ENCODE measurements around the gene MYH6.
"Not testable (repeated sequence)": the region's sequence is repeated elsewhere in the genome, so short reads cannot be mapped to it uniquely, and the experiment has no call there.

MYH6 gene

DNA sequence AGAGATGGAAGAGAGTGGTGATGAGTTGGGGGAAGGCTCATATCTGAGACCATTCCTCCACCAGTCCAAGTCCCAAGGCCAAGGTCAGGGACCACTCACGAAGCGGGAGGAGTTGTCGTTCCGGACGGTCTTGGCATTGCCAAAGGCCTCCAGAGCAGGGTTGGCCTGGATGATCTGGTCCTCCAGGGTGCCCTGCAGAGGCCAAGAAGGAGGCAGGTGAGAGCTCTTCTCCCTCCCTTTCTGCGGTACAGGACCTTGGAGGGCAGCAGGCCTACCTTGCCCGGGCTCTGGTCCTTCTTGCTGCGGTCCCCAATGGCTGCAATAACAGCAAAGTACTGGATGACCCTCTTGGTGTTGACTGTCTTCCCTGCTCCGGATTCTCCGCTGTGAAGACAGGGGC is 23.4 kb upstream of the MYH6 start:
- no peak for DNase-seq (ENCODE audit: low read depth)
- TF ChIP-seq, protein P1, sequence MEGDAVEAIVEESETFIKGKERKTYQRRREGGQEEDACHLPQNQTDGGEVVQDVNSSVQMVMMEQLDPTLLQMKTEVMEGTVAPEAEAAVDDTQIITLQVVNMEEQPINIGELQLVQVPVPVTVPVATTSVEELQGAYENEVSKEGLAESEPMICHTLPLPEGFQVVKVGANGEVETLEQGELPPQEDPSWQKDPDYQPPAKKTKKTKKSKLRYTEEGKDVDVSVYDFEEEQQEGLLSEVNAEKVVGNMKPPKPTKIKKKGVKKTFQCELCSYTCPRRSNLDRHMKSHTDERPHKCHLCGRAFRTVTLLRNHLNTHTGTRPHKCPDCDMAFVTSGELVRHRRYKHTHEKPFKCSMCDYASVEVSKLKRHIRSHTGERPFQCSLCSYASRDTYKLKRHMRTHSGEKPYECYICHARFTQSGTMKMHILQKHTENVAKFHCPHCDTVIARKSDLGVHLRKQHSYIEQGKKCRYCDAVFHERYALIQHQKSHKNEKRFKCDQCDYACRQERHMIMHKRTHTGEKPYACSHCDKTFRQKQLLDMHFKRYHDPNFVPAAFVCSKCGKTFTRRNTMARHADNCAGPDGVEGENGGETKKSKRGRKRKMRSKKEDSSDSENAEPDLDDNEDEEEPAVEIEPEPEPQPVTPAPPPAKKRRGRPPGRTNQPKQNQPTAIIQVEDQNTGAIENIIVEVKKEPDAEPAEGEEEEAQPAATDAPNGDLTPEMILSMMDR (IDR thresholded peaks at IDR 0.05; ENCODE audit: insufficient read depth, low read depth, low read length, missing control alignments), result no peak
- no peak overlapping the region for H3K4me3 ChIP-seq (ENCODE audit: low read length)

DNA sequence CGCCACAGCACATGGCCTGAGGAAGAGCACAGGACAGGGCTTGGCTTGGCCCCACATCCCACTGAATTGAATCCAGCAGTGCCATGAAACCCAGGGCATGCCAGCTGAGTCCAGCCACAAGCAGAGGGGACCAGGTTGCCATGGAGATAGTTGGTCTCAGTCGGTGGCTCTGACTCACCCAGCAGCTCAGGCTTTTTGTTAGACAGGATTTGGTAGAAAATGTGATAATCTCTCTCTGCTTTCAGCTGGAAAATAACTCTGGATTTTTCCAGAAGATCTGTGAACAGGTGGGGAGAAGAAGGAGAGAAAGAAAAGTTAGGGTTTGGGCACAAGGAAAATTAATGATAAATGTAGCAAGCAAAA is 22.6 kb upstream of the MYH6 start:
- TF ChIP-seq, protein P1 (IDR thresholded peaks at IDR 0.05; ENCODE audit: insufficient read depth, low read depth, low read length, missing control alignments), result no peak
- no peak for DNase-seq (ENCODE audit: low read depth)
- H3K4me3 ChIP-seq (ENCODE audit: low read length), result no peak overlapping the region

DNA sequence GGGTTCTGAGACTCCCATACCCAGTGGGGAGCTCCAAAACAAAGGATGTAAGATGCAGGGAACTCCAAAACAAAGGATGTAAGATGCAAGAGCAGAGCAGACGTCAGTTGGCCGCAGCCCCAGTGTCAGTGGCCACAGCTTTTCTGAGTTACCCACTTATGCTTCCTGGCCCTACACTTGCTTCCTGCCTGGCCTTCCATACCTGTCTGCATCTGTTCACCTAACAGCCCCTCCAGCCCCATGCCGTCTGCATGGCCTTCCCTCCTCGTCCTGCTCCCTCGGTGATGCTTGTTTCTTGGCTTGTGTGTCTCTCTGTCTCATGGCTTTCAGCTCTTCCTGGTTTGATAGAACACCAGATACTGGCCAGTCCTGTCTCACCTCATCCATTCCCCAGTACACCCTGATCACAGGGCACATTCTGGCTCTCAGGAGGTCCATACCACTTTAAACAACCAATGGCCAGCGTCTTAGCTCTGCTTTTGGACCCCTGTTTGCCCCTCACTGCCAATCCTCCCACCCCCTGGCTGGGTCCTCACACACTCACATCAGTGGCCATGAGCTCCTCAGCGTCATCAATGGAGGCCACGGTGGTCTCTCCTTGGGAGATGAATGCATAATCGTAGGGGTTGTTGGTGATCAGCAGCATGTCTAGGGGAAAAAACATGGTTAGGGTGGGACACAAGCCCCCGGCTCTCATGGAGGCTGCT is 22.1 kb upstream of the MYH6 start:
- TF ChIP-seq, protein P1 (IDR thresholded peaks at IDR 0.05; ENCODE audit: insufficient read depth, low read depth, low read length, missing control alignments), result no peak
- no peak for DNase-seq (ENCODE audit: low read depth)
- no peak overlapping the region for H3K4me3 ChIP-seq (ENCODE audit: low read length)

DNA sequence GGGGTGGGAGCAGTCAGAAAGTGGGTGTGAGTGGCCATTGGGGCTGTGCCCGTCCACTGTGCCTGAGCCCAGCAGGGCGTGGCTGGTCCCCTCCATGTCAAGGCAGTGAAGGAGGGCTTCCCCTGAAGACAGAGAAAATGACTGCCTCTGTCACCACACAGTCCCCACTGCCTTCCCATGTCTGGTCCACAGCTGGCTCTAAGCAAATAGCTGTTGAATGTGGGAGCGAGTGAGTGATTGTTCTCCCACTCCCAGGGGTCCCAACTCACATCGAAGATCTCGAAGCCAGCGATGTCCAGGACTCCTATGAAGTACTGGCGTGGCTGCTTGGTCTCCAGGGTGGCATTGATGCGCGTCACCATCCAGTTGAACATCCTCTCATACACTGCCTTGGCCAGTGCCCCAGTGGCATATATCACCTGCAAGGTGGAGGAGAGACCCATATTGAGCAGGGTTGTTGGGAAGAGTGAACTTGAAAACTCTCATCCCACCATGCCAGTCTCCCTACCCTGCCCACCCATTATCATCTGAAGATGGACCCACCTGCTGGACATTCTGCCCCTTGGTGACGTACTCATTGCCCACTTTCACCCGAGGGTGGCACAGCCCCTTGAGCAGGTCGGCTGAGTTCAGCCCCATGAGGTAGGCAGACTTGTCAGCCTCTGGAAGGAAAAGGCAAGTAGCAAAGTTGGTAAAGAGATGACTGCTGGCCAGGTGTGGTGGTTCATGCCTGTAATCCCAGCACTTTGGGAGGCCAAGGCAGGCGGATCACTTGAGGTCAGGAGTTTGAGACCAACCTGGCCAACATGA is 20.8 kb upstream of the MYH6 start:
- no peak for DNase-seq (ENCODE audit: low read depth)
- no peak overlapping the region for H3K4me3 ChIP-seq (ENCODE audit: low read length)
- TF ChIP-seq, protein P1 (IDR thresholded peaks at IDR 0.05; ENCODE audit: insufficient read depth, low read depth, low read length, missing control alignments), result no peak

DNA sequence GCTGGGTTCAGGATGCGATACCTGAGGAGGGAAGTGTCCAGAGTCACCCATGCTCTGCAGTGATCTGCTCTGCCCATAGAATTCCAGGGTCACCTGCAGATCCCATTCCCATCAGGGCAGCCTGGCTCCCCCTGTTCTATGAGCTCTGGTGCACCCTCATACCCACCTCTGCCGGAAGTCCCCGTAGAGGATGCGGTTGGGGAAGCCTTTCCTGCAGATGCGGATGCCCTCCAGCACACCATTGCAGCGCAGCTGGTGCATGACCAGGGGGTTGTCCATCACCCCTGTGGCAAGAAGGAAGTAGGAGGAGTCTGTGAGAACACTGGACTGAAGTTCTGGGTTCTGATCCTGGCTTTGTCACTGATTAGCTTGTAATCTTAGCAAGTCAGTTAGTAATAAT is 17.7 kb upstream of the MYH6 start:
- H3K4me3 ChIP-seq (ENCODE audit: low read length); DNase-seq (ENCODE audit: low read depth): not testable (repeated sequence)

DNA sequence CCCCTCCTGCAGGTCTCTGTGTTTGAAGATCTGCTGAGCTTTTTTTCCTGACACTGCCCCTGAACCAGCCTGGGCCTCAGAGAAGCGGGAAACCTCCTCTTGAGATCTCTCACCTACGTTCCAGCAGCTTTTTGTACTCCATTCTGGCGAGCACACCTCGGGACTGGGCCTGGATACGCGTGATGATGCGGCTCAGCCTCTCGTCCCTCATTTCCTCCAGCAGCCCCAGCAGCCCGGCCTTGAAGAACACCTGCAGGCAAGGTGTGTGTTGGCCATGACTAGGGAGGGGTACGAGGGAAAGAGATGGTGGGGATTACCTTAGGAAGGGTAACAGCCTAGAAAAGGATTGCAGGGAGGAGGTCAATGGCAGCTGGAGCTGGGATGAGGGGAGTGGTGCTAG is 17.1 kb upstream of the MYH6 start:
- TF ChIP-seq, protein P1 (IDR thresholded peaks at IDR 0.05; ENCODE audit: insufficient read depth, low read depth, low read length, missing control alignments), result no peak
- DNase-seq (ENCODE audit: low read depth), result no peak
- no peak overlapping the region for H3K4me3 ChIP-seq (ENCODE audit: low read length)

DNA sequence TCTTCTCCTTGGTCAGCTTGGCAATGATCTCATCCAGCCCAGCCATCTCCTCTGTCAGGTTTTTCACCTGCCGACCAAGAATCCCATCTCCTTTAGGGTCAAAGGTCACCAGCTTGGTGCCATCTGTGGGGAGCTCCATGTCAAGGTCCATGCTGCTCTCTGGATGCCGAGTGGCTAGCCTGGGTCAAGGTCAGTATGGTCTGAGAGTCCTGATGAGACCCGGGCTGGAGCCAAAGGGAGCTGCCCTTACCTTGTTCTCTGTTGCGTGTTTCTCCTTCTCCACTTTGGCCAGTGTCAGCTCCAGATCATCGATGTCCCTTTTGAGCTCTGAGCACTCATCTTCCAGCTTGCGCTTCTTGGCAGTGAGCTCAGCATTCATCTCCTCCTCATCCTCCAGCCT is 15.6 kb upstream of the MYH6 start:
- TF ChIP-seq, protein P1 (IDR thresholded peaks at IDR 0.05; ENCODE audit: insufficient read depth, low read depth, low read length, missing control alignments), result no peak
- H3K4me3 ChIP-seq (ENCODE audit: low read length), result no peak overlapping the region
- no peak for DNase-seq (ENCODE audit: low read depth)
